CD4-positive, alpha-beta T cell (primary cell): Measurements from ENCODE around the gene VWA8. TPM values are rescaled to one million over a fixed set of nuclear protein-coding genes. Genes with fewer than 3 reads are reported as not detected.

ENCODE experiments used
- ATAC-seq: fragments of 200-7000 bp; cut with Tn5 transposase; one replicate; pipeline ENCODE4 v1.10.0; 2022; ENCODE audit warnings: mild to moderate bottlenecking; ENCODE audit not compliant: poor library complexity
- CTCF ChIA-PET: fragments of 350-600 bp; sonication (Branson Sonifier 250); formaldehyde crosslinking; loops from one replicate; lab custom pipeline; 2021; ENCODE audit warnings: antibody characterized with exemption, inconsistent platforms; lab: Charles Lee
- POLR2A ChIA-PET: fragments of 350-600 bp; sonication (Branson Sonifier 250); formaldehyde crosslinking; loops from one replicate; lab custom pipeline; 2021; ENCODE audit warnings: antibody characterized with exemption, inconsistent platforms; lab: Charles Lee
- DNase-seq, 14 experiments: peaks; one replicate each; pipeline ENCODE4 v3.0.0-alpha.2; 2013 to 2020; ENCODE audit warnings: mixed read lengths in 2 of 14
- H3K27ac ChIP-seq, 2 donors: one replicate each; pipeline versions ENCODE4 v1.5.1 to v1.7.0; 2013; ENCODE audit warnings: low read length in 2 of 2, low read depth in 1 of 2, mild to moderate bottlenecking in 1 of 2
- H3K27me3 ChIP-seq, 2 experiments: 1 replicate in 1 of 2; 2 replicates in 1 of 2; pipeline versions ENCODE4 v1.6.1 to v1.7.0; 2013; ENCODE audit warnings: low read length in 2 of 2, control low read depth in 1 of 2, mild to moderate bottlenecking in 1 of 2, moderate library complexity in 1 of 2; ENCODE audit not compliant: insufficient read depth in 2 of 2, control insufficient read depth in 1 of 2
- H3K36me3 ChIP-seq: one replicate; pipeline ENCODE4 v1.6.1; 2013; ENCODE audit warnings: low read length, control low read depth; ENCODE audit not compliant: insufficient read depth
- H3K4me1 ChIP-seq: one replicate; pipeline ENCODE4 v1.6.1; 2013; ENCODE audit warnings: low read length, control low read depth; ENCODE audit not compliant: insufficient read depth
- H3K4me3 ChIP-seq: one replicate; pipeline ENCODE4 v1.5.1; 2013; ENCODE audit warnings: mild to moderate bottlenecking, low read length, moderate library complexity
- H3K9me3 ChIP-seq, 2 experiments: 1 replicate in 1 of 2; 2 replicates in 1 of 2; pipeline versions ENCODE4 v1.6.1 to v1.7.0; 2013; ENCODE audit warnings: low read length in 2 of 2, mild to moderate bottlenecking in 2 of 2, control low read depth in 1 of 2, moderate library complexity in 1 of 2; ENCODE audit not compliant: control insufficient read depth in 1 of 2, insufficient read depth in 1 of 2
- H3K27ac Mint-ChIP-seq: one replicate; pipeline ENCODE4 v1.8.0; 2020; ENCODE audit warnings: mixed read lengths
- H3K27me3 Mint-ChIP-seq: one replicate; pipeline ENCODE4 v1.8.0; 2021; ENCODE audit warnings: mixed read lengths
- H3K36me3 Mint-ChIP-seq: one replicate; pipeline ENCODE4 v1.8.0; 2021; ENCODE audit warnings: low read depth, mixed read lengths
- H3K4me1 Mint-ChIP-seq: one replicate; pipeline ENCODE4 v1.8.0; 2021; ENCODE audit warnings: low read depth, mixed read lengths
- H3K4me3 Mint-ChIP-seq: one replicate; pipeline ENCODE4 v1.8.0; 2020; ENCODE audit warnings: mild to moderate bottlenecking, mixed read lengths
- H3K9me3 Mint-ChIP-seq: one replicate; pipeline ENCODE4 v1.8.0; 2020; ENCODE audit warnings: mixed read lengths
- intact Hi-C, 2 experiments: fragments of 100-400 bp; cut with DNase I in 1 of 2; cut with micrococcal nuclease in 1 of 2; formaldehyde crosslinking; loops; one replicate each; pipeline versions ENCODE4 v1.15.1 to v1.9.0; 2023 to 2025; cut with DNase I, micrococcal nuclease
- total RNA-seq, 174 experiments: library from RNA in 2 of 174; stranded (reverse) in 2 of 174; gene quantifications; one replicate each; pipeline ENCODE4 v1.2.3 and lab custom pipeline; 2021 to 2026
- TF ChIP-seq, protein P1 (sequence below): fragments of 200-600 bp; IDR thresholded peaks from one replicate; pipeline ENCODE4 v1.8.0; 2022; ENCODE audit warnings: antibody characterized with exemption, mild to moderate bottlenecking

The VWA8 gene
- total RNA-seq, 2 experiments from 2014 or later: 18.7 to 19.0 TPM

DNA sequence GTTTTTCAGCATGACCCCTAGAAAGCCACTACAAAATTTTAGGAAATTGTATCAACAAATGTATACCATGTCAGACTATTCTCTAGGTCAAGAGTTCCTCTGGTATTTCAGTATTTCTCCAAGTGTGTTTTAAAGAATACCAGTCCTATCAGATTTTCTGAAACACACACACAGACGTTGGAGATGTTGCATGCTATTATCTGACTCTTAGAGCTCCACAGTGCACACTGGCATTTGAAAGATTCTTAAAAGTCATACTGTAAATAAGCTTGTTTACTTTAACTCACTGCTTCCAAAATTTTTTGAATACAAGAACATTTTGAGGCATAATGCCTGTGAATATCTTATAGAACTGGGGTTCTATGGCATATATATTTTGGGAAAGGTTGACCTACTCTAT is 33.8 kb upstream of the VWA8 start:
- intact Hi-C loops: no loop called here
- no peak for ATAC-seq
- Mint-ChIP-seq H3K4me1 (no peaks in the 10 kb centered on the region), H3K4me3 (no peak overlapping the region), H3K27me3 (peaks cover 6% of the 10 kb centered on the region), H3K9me3 (no peaks in the 10 kb centered on the region), H3K27ac (no peak overlapping the region), H3K36me3 (no peaks in the 10 kb centered on the region)
- ChIA-PET POLR2A (no interaction called here), CTCF (interaction anchor here (0.7 kb wide), 1 partner anchor 12 kb away, joined by 3 read pairs; no protein-coding TSS in a partner anchor)
- TF ChIP-seq, protein P1, sequence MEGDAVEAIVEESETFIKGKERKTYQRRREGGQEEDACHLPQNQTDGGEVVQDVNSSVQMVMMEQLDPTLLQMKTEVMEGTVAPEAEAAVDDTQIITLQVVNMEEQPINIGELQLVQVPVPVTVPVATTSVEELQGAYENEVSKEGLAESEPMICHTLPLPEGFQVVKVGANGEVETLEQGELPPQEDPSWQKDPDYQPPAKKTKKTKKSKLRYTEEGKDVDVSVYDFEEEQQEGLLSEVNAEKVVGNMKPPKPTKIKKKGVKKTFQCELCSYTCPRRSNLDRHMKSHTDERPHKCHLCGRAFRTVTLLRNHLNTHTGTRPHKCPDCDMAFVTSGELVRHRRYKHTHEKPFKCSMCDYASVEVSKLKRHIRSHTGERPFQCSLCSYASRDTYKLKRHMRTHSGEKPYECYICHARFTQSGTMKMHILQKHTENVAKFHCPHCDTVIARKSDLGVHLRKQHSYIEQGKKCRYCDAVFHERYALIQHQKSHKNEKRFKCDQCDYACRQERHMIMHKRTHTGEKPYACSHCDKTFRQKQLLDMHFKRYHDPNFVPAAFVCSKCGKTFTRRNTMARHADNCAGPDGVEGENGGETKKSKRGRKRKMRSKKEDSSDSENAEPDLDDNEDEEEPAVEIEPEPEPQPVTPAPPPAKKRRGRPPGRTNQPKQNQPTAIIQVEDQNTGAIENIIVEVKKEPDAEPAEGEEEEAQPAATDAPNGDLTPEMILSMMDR: no peak
- Histone ChIP-seq H3K36me3 (no peaks in the 10 kb centered on the region), H3K27me3 (no peaks in the 10 kb centered on the region), H3K4me1 (no peaks in the 10 kb centered on the region), H3K9me3 (no peaks in the 10 kb centered on the region), H3K4me3 (no peak overlapping the region), H3K27ac (no peak overlapping the region)
- DNase-seq: no peak

DNA sequence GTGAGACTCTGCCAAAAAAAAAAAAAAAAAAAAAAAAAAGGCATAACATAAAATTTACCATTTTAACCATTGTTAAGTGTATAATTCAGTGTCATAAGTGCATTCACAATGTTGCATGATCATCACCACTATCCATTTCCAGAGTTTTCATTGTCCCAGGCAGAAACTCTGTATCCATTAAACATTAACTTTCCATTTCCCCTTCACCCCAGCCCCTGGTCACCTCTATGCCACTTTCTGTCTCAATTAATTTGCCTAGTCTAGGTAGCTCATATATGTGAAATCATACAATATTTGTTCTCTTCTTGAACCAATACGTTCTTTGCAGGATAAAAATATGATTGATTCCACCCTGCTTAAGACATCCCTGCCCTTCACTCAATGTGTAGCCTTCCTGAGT is 31.0 kb upstream of the VWA8 start:
- peaks cover 0 to 1% of the 10 kb centered on the region in 2 experiments for H3K9me3 ChIP-seq
- H3K4me3 ChIP-seq: no peak overlapping the region
- H3K27ac ChIP-seq: no peak overlapping the region
- ATAC-seq (no peak), DNase-seq (no peak)
- ChIA-PET CTCF (no interaction called here), POLR2A (no interaction called here)
- no peaks in the 10 kb centered on the region for H3K36me3 ChIP-seq
- H3K4me1 Mint-ChIP-seq: no peaks in the 10 kb centered on the region
- no peak overlapping the region for H3K27ac Mint-ChIP-seq
- no peaks in the 10 kb centered on the region for H3K27me3 ChIP-seq
- intact Hi-C loops: no loop called here
- no peak overlapping the region for H3K4me3 Mint-ChIP-seq
- no peaks in the 10 kb centered on the region for H3K9me3 Mint-ChIP-seq
- no peaks in the 10 kb centered on the region for H3K4me1 ChIP-seq
- TF ChIP-seq, protein P1: no peak
- H3K27me3 Mint-ChIP-seq: peaks cover 11% of the 10 kb centered on the region
- H3K36me3 Mint-ChIP-seq: no peaks in the 10 kb centered on the region

DNA sequence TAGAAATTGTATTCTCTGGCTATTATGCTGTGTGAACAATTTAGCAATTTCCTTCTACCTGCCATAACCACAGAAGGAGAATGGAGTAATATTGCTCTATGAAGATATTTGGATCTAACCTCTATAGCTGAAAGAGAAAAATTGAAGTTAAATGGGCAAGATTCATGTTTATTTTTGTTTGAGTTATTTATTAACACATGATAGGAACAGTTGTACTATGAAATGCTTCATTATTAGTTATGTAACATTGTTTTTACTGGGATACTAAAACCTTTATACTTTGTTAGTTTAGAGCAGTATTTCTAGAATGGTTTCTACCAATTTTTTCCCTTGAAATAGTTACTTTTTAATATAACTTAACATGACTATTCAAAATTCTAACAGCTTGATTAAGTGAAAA is 27.3 kb upstream of the VWA8 start:
- CTCF ChIA-PET: interaction anchor here (0.7 kb wide), 1 partner anchor 8 kb away, joined by 3 read pairs; no protein-coding TSS in a partner anchor
- H3K4me1 ChIP-seq: no peaks in the 10 kb centered on the region

More for the DNA sequence above, 27.3 kb upstream of the VWA8 start:
- DNase-seq (no peak), ATAC-seq (no peak)
- no peaks in the 10 kb centered on the region for H3K9me3 Mint-ChIP-seq
- Histone ChIP-seq H3K27me3 (no peaks in the 10 kb centered on the region), H3K4me3 (no peak overlapping the region), H3K27ac (no peak overlapping the region), H3K9me3 (peaks cover 0 to 3% of the 10 kb centered on the region in 2 experiments), H3K36me3 (no peaks in the 10 kb centered on the region)
- no peaks in the 10 kb centered on the region for H3K4me1 Mint-ChIP-seq
- TF ChIP-seq, protein P1: no peak
- H3K4me3 Mint-ChIP-seq: no peak overlapping the region
- peaks cover 11% of the 10 kb centered on the region for H3K27me3 Mint-ChIP-seq
- H3K36me3 Mint-ChIP-seq: no peaks in the 10 kb centered on the region
- intact Hi-C loops: no loop called here
- no peak overlapping the region for H3K27ac Mint-ChIP-seq
- POLR2A ChIA-PET: no interaction called here
